Endodermal cell (in vitro differentiated cells): ENCODE data around the gene CDK7. TPM values are rescaled to one million over a fixed set of nuclear protein-coding genes. Genes with fewer than 3 reads are reported as not detected.
A peak's percentile ranks its signal among the peaks of the same experiment; 100 is the strongest.

Experiments used
- DNase-seq: peaks from one replicate; pipeline ENCODE4 v3.0.0-alpha.2; 2017
- H3K27ac ChIP-seq: 2 replicates; pipeline ENCODE4 v1.5.1; 2013; ENCODE audit warnings: mild to moderate bottlenecking, low read depth, low read length, moderate library complexity
- H3K27me3 ChIP-seq: 2 replicates; pipeline ENCODE4 v1.6.1; 2013; ENCODE audit warnings: mild to moderate bottlenecking, low read length, moderate library complexity; ENCODE audit not compliant: insufficient read depth, control insufficient read depth, poor library complexity, severe bottlenecking
- H3K36me3 ChIP-seq: 2 replicates; pipeline ENCODE4 v1.7.0; 2013; ENCODE audit warnings: mild to moderate bottlenecking, low read length, moderate library complexity; ENCODE audit not compliant: control insufficient read depth, insufficient read depth
- H3K4me1 ChIP-seq: one replicate; pipeline ENCODE4 v1.7.0; 2013; ENCODE audit warnings: low read length; ENCODE audit not compliant: control insufficient read depth, insufficient read depth
- H3K4me3 ChIP-seq: 2 replicates; pipeline ENCODE4 v1.5.1; 2013; ENCODE audit warnings: mild to moderate bottlenecking, low read length, moderate library complexity
- H3K9ac ChIP-seq: 2 replicates; pipeline ENCODE4 v1.6.1; 2013; ENCODE audit warnings: mild to moderate bottlenecking, low read length, moderate library complexity; ENCODE audit not compliant: poor library complexity, severe bottlenecking; ENCODE audit errors: extremely low read depth
- H3K9me3 ChIP-seq: 2 replicates; pipeline ENCODE4 v1.6.1; 2013; ENCODE audit warnings: mild to moderate bottlenecking, low read length, moderate library complexity; ENCODE audit not compliant: control insufficient read depth
- H3K27ac Mint-ChIP-seq: 2 replicates; pipeline ENCODE4 v1.8.0; 2020; ENCODE audit warnings: mixed read lengths
- H3K27me3 Mint-ChIP-seq: 2 replicates; pipeline ENCODE4 v1.8.0; 2021; ENCODE audit warnings: mild to moderate bottlenecking, mixed read lengths; ENCODE audit not compliant: insufficient read depth
- H3K36me3 Mint-ChIP-seq: 2 replicates; pipeline ENCODE4 v1.8.0; 2020; ENCODE audit warnings: low read depth, mixed read lengths
- H3K4me1 Mint-ChIP-seq: 2 replicates; pipeline ENCODE4 v1.8.0; 2020; ENCODE audit warnings: mixed read lengths
- H3K4me3 Mint-ChIP-seq: 2 replicates; pipeline ENCODE4 v1.8.0; 2020; ENCODE audit warnings: mild to moderate bottlenecking, moderate library complexity, mixed read lengths
- H3K9me3 Mint-ChIP-seq: 2 replicates; pipeline ENCODE4 v1.8.0; 2020; ENCODE audit warnings: mild to moderate bottlenecking, mixed read lengths
- WGBS, 2 experiments: methylation state at CpG; one replicate each; pipeline versions ENCODE4 v1.1.5 to v1.1.7; 2013; ENCODE audit warnings: missing lambda C conversion rate in 2 of 2, mixed read lengths in 1 of 2; ENCODE audit not compliant: insufficient coverage in 1 of 2, insufficient read length in 1 of 2; 5-methylcytosine and 5-hydroxymethylcytosine counted together
- total RNA-seq, 2 donors: library from RNA; stranded (reverse); fragmentation: NEBNext Ultra II Directional in 1 of 2; extraction: Animal tissue kit (Norgen Biotek cat#: 25700) in 1 of 2; gene quantifications; 2 replicates in 1 of 2; 3 replicates in 1 of 2; pipeline ENCODE4 v1.2.1, GENCODE V29; 2021
- TF ChIP-seq, protein P1 (sequence below): fragments of 200-600 bp; sonication (generic); conservative IDR thresholded peaks from 2 replicates; pipeline ENCODE4 v1.5.0; 2021; ENCODE audit warnings: antibody characterized with exemption, mild to moderate bottlenecking

The CDK7 gene
- total RNA-seq, 2 donors from 2014 or later = 49.7 to 52.0 TPM

DNA sequence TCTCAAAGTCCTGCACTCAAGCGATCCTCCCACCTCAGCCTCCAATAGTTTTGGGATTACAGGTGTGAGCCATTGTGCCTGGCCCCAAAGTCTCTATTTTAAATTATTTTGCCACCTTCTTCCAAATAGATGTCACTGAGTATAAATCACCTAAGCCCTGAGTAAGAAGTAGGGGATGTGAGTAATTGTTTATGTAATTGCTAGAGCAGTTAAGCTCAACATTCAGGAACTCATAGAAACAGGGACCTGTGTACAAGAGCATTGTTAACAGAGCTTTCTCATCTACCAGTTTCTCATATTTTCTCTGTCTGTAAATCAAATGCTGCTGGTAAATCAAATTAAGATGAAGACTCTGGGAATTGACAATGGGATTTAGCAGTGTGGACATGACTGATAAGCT, 26.3 kb downstream of the CDK7 start:
- H3K4me1 Mint-ChIP-seq = no peaks in the 10 kb centered on the region
- no peaks in the 10 kb centered on the region for H3K27me3 Mint-ChIP-seq
- Histone ChIP-seq H3K9ac (no peak overlapping the region), H3K4me3 (no peak overlapping the region), H3K36me3 (peaks cover 91% of the 10 kb centered on the region), H3K9me3 (no peaks in the 10 kb centered on the region), H3K27me3 (no peaks in the 10 kb centered on the region), H3K27ac (no peak overlapping the region), H3K4me1 (no peaks in the 10 kb centered on the region)
- no peak overlapping the region for H3K27ac Mint-ChIP-seq
- 67 to 95% methylated on average over 1 of the region's 1 CpG for WGBS, 2 experiments
- peaks cover 64% of the 10 kb centered on the region for H3K36me3 Mint-ChIP-seq
- H3K9me3 Mint-ChIP-seq = no peaks in the 10 kb centered on the region
- no peak overlapping the region for H3K4me3 Mint-ChIP-seq
- TF ChIP-seq, protein P1, sequence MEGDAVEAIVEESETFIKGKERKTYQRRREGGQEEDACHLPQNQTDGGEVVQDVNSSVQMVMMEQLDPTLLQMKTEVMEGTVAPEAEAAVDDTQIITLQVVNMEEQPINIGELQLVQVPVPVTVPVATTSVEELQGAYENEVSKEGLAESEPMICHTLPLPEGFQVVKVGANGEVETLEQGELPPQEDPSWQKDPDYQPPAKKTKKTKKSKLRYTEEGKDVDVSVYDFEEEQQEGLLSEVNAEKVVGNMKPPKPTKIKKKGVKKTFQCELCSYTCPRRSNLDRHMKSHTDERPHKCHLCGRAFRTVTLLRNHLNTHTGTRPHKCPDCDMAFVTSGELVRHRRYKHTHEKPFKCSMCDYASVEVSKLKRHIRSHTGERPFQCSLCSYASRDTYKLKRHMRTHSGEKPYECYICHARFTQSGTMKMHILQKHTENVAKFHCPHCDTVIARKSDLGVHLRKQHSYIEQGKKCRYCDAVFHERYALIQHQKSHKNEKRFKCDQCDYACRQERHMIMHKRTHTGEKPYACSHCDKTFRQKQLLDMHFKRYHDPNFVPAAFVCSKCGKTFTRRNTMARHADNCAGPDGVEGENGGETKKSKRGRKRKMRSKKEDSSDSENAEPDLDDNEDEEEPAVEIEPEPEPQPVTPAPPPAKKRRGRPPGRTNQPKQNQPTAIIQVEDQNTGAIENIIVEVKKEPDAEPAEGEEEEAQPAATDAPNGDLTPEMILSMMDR = no peak
- no peak for DNase-seq

DNA sequence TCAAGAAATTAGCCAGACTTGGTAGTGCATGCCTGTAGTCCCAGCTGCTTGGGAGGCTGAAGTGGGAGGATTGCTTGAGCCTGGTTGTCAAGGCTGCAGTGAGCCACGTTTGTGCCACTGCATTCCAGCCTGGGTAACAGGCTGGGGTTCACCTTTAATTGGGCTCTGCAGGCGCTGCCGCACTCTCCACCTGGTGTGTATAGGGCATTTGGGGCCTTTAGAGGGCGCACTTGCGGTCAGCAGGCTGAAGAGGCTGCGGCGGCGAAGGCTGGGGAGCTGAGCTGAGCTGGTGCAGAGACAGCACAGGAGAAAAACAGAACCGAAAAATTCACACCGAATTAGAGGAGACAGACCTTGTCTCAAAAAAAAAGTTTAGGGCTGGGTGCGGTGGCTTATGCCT, 31.2 kb downstream of the CDK7 start:
- peak; percentile 92 for DNase-seq
- WGBS, 2 experiments = 64 to 76% methylated on average over 8 to 11 of the region's 11 CpGs
- TF ChIP-seq, protein P1 = peak; percentile 89
- Histone ChIP-seq H3K36me3 (peaks cover 88% of the 10 kb centered on the region), H3K9ac (no peak overlapping the region), H3K27ac (no peak overlapping the region), H3K9me3 (no peaks in the 10 kb centered on the region), H3K27me3 (no peaks in the 10 kb centered on the region), H3K4me1 (no peaks in the 10 kb centered on the region), H3K4me3 (no peak overlapping the region)
- Mint-ChIP-seq H3K27me3 (no peaks in the 10 kb centered on the region), H3K4me3 (no peak overlapping the region), H3K27ac (no peak overlapping the region), H3K36me3 (peaks cover 68% of the 10 kb centered on the region), H3K9me3 (no peaks in the 10 kb centered on the region), H3K4me1 (no peaks in the 10 kb centered on the region)

DNA sequence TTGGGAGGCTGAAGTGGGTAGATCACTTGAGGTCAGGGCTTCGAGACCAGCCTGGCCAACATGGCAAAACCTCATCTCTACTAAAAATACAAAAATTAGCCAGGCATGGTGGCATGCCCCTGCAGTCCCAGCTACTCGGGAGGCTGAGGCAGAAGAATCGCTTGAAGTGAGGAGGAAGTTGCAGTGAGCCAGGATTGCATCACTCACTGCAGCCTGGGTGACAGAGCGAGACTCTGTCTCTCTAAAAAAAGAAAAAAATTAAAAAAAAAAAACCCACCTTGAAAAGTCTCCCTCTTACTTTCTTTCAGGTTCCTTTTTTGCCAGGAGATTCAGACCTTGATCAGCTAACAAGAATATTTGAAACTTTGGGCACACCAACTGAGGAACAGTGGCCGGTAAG, 34.2 kb downstream of the CDK7 start:
- TF ChIP-seq, protein P1 = no peak
- no peak overlapping the region for H3K27ac ChIP-seq
- H3K27me3 Mint-ChIP-seq = no peaks in the 10 kb centered on the region
- no peaks in the 10 kb centered on the region for H3K9me3 ChIP-seq
- H3K9ac ChIP-seq = no peak overlapping the region
- no peak overlapping the region for H3K4me3 ChIP-seq
- no peaks in the 10 kb centered on the region for H3K27me3 ChIP-seq
- H3K27ac Mint-ChIP-seq = no peak overlapping the region
- DNase-seq = no peak
- WGBS, 2 experiments = 89 to 95% methylated on average over 3 to 5 of the region's 5 CpGs
- H3K4me3 Mint-ChIP-seq = no peak overlapping the region
- peaks cover 62% of the 10 kb centered on the region for H3K36me3 Mint-ChIP-seq
- peaks cover 84% of the 10 kb centered on the region for H3K36me3 ChIP-seq
- H3K9me3 Mint-ChIP-seq = no peaks in the 10 kb centered on the region
- H3K4me1 ChIP-seq = no peaks in the 10 kb centered on the region
- no peaks in the 10 kb centered on the region for H3K4me1 Mint-ChIP-seq
